ENCODE measurements around the gene GDF10. TPM values are rescaled to one million over a fixed set of nuclear protein-coding genes. Genes with fewer than 3 reads are reported as not detected.

GDF10 gene
- total and polyA plus RNA-seq, 2 of the 8 experiments (the other 6 are each of a cell fraction or from before 2014, with no cell fraction given) = 0.19 to 0.32 TPM

DNA sequence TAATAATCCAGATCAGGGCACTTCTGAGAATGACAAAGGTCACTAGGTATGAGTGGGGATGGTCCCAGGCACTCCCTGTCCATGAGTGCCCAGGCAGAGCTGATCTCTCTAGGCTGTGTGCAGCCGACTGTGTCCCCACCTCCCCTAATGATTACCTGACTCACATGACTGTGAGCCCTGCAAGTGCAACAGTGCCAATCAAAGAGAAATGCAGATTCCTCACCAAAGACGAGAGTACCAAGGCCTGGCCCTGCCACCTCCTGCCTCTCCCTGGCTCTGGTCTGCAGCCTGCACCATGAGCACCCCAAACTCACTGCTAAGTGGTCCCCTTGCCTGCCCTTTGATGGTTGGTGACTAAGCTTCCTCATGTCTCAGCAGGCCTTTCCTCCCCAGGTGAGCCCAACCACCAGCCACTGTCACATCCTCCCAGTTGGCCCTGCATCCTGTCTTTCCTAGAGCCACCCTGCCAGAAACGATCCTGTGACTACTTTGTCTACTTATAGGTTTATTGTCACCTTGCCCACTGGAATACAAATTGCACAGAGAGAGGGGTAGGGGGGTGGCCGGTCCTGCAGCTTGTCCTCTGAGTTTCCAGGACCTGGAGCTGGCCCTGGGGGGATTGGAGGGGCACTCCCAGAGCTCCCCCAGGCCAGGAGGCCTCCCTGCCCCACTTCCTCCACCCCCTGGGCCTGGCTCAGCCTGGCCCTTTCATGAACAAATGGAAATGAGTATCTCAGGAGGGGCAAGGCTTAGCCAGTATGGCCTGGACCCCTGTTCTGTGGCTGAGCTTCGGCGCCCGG, 22.4 kb upstream of the GDF10 start (continued):
- TF ChIP-seq, protein P1, sequence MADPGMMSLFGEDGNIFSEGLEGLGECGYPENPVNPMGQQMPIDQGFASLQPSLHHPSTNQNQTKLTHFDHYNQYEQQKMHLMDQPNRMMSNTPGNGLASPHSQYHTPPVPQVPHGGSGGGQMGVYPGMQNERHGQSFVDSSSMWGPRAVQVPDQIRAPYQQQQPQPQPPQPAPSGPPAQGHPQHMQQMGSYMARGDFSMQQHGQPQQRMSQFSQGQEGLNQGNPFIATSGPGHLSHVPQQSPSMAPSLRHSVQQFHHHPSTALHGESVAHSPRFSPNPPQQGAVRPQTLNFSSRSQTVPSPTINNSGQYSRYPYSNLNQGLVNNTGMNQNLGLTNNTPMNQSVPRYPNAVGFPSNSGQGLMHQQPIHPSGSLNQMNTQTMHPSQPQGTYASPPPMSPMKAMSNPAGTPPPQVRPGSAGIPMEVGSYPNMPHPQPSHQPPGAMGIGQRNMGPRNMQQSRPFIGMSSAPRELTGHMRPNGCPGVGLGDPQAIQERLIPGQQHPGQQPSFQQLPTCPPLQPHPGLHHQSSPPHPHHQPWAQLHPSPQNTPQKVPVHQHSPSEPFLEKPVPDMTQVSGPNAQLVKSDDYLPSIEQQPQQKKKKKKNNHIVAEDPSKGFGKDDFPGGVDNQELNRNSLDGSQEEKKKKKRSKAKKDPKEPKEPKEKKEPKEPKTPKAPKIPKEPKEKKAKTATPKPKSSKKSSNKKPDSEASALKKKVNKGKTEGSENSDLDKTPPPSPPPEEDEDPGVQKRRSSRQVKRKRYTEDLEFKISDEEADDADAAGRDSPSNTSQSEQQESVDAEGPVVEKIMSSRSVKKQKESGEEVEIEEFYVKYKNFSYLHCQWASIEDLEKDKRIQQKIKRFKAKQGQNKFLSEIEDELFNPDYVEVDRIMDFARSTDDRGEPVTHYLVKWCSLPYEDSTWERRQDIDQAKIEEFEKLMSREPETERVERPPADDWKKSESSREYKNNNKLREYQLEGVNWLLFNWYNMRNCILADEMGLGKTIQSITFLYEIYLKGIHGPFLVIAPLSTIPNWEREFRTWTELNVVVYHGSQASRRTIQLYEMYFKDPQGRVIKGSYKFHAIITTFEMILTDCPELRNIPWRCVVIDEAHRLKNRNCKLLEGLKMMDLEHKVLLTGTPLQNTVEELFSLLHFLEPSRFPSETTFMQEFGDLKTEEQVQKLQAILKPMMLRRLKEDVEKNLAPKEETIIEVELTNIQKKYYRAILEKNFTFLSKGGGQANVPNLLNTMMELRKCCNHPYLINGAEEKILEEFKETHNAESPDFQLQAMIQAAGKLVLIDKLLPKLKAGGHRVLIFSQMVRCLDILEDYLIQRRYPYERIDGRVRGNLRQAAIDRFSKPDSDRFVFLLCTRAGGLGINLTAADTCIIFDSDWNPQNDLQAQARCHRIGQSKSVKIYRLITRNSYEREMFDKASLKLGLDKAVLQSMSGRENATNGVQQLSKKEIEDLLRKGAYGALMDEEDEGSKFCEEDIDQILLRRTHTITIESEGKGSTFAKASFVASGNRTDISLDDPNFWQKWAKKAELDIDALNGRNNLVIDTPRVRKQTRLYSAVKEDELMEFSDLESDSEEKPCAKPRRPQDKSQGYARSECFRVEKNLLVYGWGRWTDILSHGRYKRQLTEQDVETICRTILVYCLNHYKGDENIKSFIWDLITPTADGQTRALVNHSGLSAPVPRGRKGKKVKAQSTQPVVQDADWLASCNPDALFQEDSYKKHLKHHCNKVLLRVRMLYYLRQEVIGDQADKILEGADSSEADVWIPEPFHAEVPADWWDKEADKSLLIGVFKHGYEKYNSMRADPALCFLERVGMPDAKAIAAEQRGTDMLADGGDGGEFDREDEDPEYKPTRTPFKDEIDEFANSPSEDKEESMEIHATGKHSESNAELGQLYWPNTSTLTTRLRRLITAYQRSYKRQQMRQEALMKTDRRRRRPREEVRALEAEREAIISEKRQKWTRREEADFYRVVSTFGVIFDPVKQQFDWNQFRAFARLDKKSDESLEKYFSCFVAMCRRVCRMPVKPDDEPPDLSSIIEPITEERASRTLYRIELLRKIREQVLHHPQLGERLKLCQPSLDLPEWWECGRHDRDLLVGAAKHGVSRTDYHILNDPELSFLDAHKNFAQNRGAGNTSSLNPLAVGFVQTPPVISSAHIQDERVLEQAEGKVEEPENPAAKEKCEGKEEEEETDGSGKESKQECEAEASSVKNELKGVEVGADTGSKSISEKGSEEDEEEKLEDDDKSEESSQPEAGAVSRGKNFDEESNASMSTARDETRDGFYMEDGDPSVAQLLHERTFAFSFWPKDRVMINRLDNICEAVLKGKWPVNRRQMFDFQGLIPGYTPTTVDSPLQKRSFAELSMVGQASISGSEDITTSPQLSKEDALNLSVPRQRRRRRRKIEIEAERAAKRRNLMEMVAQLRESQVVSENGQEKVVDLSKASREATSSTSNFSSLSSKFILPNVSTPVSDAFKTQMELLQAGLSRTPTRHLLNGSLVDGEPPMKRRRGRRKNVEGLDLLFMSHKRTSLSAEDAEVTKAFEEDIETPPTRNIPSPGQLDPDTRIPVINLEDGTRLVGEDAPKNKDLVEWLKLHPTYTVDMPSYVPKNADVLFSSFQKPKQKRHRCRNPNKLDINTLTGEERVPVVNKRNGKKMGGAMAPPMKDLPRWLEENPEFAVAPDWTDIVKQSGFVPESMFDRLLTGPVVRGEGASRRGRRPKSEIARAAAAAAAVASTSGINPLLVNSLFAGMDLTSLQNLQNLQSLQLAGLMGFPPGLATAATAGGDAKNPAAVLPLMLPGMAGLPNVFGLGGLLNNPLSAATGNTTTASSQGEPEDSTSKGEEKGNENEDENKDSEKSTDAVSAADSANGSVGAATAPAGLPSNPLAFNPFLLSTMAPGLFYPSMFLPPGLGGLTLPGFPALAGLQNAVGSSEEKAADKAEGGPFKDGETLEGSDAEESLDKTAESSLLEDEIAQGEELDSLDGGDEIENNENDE (IDR thresholded peaks at IDR 0.05; ENCODE audit: insufficient replicate concordance, low read length) = no peak
- TF ChIP-seq PHF8 (conservative IDR thresholded peaks at IDR 0.05; ENCODE audit: low read depth, low read length) = no peak
- no peak for TF ChIP-seq RAD21 (IDR thresholded peaks at IDR 0.05 in 1 of 2, conservative IDR thresholded peaks at IDR 0.05 in 1 of 2; ENCODE audit: low read depth in 2 of 2, low read length in 2 of 2)
